Measurements from ENCODE around the gene CFAP46.

DNA sequence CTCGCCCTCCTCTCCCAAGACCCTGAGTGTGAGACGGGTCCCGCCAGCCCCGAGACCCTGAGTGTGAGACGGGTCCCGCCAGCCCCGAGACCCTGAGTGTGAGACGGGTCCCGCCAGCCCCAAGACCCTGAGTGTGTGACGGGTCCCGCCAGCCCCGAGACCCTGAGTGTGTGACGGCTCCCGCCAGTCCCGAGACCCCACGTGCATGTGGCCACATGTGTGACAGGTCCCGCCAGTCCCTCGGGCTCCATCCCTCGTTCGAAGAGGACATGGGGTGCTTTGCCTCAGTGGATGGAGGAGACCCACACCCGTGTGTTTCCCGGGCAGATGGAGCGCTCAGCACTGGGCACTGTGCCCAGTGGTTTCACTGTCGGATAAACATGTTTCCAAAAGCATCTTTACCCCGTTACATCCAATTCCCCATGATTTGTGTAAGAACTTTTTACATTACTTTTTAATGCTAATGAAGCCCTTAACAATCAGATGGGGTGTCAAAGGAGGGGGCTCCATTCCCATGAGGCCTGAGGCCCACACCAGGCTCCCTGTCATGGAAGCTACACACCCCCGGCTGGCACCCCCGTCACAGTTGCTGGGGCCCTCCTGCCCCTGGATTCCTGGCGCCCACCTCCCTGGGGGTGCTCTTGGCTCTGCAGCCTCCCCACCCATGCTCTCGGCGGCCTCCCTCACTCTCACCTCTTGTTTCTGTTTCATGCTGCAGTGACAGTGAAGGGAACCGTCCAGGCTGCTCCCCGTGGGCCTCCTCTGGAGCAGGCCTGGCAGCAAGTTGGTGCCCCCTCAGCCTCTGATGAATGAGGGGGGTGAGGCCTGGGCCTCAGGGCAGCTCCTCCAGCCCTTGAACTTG, 48.5 kb upstream of the CFAP46 start:
- no peak for TF ChIP-seq EZH2 (IDR thresholded peaks at IDR 0.05; ENCODE audit: borderline replicate concordance, low read depth, low read length, severe bottlenecking)
- TF ChIP-seq, protein P1, sequence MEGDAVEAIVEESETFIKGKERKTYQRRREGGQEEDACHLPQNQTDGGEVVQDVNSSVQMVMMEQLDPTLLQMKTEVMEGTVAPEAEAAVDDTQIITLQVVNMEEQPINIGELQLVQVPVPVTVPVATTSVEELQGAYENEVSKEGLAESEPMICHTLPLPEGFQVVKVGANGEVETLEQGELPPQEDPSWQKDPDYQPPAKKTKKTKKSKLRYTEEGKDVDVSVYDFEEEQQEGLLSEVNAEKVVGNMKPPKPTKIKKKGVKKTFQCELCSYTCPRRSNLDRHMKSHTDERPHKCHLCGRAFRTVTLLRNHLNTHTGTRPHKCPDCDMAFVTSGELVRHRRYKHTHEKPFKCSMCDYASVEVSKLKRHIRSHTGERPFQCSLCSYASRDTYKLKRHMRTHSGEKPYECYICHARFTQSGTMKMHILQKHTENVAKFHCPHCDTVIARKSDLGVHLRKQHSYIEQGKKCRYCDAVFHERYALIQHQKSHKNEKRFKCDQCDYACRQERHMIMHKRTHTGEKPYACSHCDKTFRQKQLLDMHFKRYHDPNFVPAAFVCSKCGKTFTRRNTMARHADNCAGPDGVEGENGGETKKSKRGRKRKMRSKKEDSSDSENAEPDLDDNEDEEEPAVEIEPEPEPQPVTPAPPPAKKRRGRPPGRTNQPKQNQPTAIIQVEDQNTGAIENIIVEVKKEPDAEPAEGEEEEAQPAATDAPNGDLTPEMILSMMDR (IDR thresholded peaks at IDR 0.05; ENCODE audit: borderline replicate concordance, extremely low read depth, low read length, poor library complexity, severe bottlenecking), result no peak
